ENCODE data around the gene ATOX1.

DNA sequence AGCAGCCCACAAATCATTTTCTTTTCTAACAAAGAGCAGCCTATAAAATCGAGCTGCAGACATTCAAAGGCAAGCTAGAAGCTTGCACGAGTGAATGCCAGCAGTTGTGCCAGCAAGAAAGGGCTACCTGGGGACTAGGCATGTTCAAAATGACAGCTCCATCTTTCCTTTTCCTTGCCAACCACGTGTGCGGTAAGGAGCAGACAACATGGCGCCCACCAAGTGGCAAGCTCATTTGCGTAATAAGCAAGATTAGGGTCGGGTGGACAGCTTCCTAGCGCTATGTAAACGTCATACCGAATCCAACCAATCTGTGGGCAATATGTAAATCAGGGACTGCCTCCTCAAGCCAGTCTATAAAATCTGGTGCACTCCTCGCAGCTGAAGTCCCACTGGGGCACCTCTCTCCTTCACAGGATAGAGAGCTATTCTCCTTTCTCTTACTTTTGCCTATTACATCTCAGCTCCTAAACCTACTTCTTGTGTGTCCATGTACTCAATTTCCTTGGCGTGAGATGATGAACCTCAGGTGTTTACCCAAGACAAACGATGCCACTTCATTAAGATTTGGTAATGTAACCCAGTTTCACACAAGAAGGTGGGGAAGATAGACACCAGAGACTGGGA is 49.2 kb downstream of the ATOX1 start:
- TF ChIP-seq, protein P1, sequence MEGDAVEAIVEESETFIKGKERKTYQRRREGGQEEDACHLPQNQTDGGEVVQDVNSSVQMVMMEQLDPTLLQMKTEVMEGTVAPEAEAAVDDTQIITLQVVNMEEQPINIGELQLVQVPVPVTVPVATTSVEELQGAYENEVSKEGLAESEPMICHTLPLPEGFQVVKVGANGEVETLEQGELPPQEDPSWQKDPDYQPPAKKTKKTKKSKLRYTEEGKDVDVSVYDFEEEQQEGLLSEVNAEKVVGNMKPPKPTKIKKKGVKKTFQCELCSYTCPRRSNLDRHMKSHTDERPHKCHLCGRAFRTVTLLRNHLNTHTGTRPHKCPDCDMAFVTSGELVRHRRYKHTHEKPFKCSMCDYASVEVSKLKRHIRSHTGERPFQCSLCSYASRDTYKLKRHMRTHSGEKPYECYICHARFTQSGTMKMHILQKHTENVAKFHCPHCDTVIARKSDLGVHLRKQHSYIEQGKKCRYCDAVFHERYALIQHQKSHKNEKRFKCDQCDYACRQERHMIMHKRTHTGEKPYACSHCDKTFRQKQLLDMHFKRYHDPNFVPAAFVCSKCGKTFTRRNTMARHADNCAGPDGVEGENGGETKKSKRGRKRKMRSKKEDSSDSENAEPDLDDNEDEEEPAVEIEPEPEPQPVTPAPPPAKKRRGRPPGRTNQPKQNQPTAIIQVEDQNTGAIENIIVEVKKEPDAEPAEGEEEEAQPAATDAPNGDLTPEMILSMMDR (IDR thresholded peaks at IDR 0.05) = no peak
- TF ChIP-seq EP300 (IDR thresholded peaks at IDR 0.05) = no peak
